Measurements from ENCODE around the gene ZNF33B.

DNA sequence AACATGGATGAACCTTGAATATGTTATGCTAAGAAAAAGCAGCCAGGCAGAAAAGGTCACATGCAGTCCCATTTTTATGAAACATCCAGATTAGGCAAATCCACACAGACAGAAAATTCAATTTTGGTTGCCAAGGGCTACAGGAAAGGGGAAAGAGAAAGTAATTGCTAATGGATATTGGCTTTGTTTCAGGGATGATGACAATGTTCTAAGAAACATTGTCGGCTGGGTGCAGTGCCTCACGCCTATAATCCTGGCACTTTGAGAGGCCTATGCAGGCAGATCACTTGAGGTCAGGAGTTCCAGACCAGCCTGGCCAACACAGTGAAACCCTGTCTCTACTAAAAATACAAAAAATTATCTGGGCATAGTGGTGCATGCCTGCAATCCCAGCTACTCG, 23.0 kb downstream of the ZNF33B start:
- no peak for TF ChIP-seq POLR2A (IDR thresholded peaks at IDR 0.05)
- TF ChIP-seq, protein P1, sequence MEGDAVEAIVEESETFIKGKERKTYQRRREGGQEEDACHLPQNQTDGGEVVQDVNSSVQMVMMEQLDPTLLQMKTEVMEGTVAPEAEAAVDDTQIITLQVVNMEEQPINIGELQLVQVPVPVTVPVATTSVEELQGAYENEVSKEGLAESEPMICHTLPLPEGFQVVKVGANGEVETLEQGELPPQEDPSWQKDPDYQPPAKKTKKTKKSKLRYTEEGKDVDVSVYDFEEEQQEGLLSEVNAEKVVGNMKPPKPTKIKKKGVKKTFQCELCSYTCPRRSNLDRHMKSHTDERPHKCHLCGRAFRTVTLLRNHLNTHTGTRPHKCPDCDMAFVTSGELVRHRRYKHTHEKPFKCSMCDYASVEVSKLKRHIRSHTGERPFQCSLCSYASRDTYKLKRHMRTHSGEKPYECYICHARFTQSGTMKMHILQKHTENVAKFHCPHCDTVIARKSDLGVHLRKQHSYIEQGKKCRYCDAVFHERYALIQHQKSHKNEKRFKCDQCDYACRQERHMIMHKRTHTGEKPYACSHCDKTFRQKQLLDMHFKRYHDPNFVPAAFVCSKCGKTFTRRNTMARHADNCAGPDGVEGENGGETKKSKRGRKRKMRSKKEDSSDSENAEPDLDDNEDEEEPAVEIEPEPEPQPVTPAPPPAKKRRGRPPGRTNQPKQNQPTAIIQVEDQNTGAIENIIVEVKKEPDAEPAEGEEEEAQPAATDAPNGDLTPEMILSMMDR (IDR thresholded peaks at IDR 0.05): no peak

Measured in ovary (tissue), 3 donors.